Vagina (tissue), 2 donors: Measurements from ENCODE around the gene ACY1.

ENCODE experiments used
- POLR2A ChIP-seq, 2 donors: fragments of 450-650 bp; IDR thresholded peaks; one replicate each; pipeline ENCODE4 v1.6.1; 2017; ENCODE audit warnings: antibody characterized with exemption in 2 of 2, mild to moderate bottlenecking in 2 of 2, moderate library complexity in 2 of 2
- POLR2AphosphoS5 ChIP-seq, 2 donors: sonication (generic); formaldehyde crosslinking; IDR thresholded peaks; one replicate each; pipeline ENCODE4 v1.9.0; 2017; ENCODE audit warnings: antibody characterized with exemption in 2 of 2, mild to moderate bottlenecking in 2 of 2, low read depth in 1 of 2; ENCODE audit not compliant: insufficient read depth in 1 of 2
- TF ChIP-seq, protein P1 (sequence below), 3 experiments: fragments of 450-650 bp in 2 of 3; fragments of 200-600 bp in 1 of 3; sonication (generic) in 1 of 3; IDR thresholded peaks; one replicate each; pipeline ENCODE4 v1.5.1; 2017 to 2019; ENCODE audit warnings: antibody characterized with exemption in 3 of 3, mild to moderate bottlenecking in 2 of 3, moderate library complexity in 2 of 3

DNA sequence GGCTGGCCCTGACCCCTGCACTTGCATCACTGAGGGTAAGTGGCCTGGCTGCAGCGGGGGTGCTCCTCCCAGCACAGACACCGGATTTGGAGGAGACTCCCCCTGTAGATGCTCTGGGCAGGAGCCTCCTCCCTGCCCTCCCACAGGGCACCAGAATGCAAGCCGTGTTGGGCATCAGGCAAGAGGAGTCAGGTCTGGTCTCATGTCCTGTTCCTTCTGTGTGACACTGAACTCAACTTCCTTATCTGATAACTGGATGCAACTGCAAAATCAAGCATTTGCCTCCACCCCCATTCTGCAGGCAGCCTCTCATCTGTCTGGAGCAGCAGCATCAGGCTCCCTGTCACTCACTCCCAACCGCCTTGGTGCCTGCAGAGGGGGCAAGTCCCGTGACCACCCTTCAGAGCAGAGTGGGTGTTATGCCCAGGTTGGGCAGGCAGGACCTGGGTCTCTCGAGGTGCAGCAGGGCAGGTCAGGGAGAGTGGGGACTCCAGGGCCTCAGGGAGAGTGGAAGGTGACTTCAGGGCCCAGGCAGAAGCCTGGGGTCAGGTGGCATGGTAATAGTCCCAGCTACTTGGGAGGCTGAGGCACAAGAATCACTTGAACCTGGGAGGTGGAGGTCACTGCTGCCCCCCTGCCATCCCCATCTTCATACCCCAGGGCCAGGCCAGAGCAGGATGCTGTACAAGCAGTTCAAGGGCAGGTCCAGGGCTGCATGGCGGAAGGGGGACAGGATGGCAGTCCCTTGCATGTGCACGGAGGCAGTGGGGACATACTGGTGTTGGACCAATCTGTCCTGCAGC is 22.9 kb downstream of the ACY1 start:
- TF ChIP-seq POLR2A (IDR thresholded peaks at IDR 0.05) (no peak), POLR2AphosphoS5 (IDR thresholded peaks at IDR 0.05; ENCODE audit: insufficient read depth in 1 of 2, low read depth in 1 of 2) (no peak)
- TF ChIP-seq, protein P1, sequence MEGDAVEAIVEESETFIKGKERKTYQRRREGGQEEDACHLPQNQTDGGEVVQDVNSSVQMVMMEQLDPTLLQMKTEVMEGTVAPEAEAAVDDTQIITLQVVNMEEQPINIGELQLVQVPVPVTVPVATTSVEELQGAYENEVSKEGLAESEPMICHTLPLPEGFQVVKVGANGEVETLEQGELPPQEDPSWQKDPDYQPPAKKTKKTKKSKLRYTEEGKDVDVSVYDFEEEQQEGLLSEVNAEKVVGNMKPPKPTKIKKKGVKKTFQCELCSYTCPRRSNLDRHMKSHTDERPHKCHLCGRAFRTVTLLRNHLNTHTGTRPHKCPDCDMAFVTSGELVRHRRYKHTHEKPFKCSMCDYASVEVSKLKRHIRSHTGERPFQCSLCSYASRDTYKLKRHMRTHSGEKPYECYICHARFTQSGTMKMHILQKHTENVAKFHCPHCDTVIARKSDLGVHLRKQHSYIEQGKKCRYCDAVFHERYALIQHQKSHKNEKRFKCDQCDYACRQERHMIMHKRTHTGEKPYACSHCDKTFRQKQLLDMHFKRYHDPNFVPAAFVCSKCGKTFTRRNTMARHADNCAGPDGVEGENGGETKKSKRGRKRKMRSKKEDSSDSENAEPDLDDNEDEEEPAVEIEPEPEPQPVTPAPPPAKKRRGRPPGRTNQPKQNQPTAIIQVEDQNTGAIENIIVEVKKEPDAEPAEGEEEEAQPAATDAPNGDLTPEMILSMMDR (IDR thresholded peaks at IDR 0.05), result no peak
